ENCODE data around the gene HINT1. TPM values are rescaled to one million over a fixed set of nuclear protein-coding genes. Genes with fewer than 3 reads are reported as not detected.
"Not testable (repeated sequence)": the region's sequence is repeated elsewhere in the genome, so short reads cannot be mapped to it uniquely, and the experiment has no call there.

The HINT1 gene
- total RNA-seq, 2 donors from 2014 or later, result 121 to 328 TPM

DNA sequence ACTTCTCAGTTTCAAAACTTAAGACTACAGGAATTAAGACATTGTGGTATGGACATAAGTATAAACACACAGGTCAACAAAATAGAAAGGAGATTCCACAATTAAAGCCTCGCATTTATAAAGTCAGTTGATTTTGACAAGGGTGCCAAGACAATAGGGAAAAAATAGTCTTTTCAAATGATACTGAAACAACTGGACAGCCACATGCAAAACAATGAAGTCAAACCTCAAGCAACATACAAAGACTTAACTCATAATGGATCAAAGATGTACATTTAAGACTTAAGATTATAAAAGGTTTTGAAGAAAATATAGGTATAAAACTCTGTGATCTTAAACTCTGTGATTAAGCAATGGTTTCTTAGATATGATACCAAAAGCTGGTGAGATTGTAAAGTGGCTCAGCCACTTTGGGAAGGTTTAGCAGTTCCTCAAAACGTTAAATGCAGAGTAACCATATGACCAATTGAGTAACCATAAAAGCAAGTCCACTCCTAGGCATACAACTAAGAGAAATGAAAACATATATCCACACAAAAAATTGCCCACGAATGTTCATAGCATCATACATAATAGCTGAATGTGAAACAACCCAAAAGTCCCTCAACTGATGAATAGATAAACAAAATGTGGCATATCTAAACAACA, 22.0 kb downstream of the HINT1 start:
- DNase-seq (ENCODE audit: low spot score), result no peak
- Histone ChIP-seq H3K4me3 (no peak overlapping the region), H3K27me3 (replicated peaks; ENCODE audit: insufficient read depth) (no peaks in the 10 kb centered on the region), H3K27ac (no peak overlapping the region), H3K4me1 (replicated peaks) (no peaks in the 10 kb centered on the region), H3K36me3 (no peaks in the 10 kb centered on the region), H3K9me3 (no peaks in the 10 kb centered on the region)
- WGBS, result 55% methylated on average over 3 of the region's 3 CpGs
- TF ChIP-seq POLR2A (IDR thresholded peaks at IDR 0.05), result no peak
- TF ChIP-seq, protein P1, sequence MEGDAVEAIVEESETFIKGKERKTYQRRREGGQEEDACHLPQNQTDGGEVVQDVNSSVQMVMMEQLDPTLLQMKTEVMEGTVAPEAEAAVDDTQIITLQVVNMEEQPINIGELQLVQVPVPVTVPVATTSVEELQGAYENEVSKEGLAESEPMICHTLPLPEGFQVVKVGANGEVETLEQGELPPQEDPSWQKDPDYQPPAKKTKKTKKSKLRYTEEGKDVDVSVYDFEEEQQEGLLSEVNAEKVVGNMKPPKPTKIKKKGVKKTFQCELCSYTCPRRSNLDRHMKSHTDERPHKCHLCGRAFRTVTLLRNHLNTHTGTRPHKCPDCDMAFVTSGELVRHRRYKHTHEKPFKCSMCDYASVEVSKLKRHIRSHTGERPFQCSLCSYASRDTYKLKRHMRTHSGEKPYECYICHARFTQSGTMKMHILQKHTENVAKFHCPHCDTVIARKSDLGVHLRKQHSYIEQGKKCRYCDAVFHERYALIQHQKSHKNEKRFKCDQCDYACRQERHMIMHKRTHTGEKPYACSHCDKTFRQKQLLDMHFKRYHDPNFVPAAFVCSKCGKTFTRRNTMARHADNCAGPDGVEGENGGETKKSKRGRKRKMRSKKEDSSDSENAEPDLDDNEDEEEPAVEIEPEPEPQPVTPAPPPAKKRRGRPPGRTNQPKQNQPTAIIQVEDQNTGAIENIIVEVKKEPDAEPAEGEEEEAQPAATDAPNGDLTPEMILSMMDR (IDR thresholded peaks at IDR 0.05), result no peak
- no peak for TF ChIP-seq POLR2AphosphoS5 (IDR thresholded peaks at IDR 0.05)
- intact Hi-C loops (cut with DNase I), result no loop called here

DNA sequence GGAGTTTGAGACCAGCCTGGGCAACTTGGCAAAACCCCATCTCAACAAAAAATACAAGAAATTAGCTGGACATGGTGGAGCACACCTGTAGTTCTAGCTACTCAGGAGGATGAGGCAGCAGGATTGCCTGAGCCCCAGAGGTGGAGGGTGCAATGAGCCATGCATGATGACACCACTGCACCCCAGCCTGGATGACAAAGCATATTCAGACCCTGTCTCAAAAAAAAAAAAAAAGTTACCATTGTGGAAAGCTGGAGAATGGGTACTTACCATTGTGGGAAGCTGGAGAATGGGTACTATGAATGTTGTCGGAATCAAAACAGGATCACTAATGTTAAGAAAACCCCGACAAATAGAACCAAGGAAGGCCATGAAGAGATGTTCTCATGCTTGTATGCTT, 25.7 kb downstream of the HINT1 start:
- TF ChIP-seq, protein P1 (IDR thresholded peaks at IDR 0.05), result no peak
- TF ChIP-seq POLR2AphosphoS5 (IDR thresholded peaks at IDR 0.05) (no peak), POLR2A (IDR thresholded peaks at IDR 0.05) (no peak)
- intact Hi-C loops (cut with DNase I), result no loop called here
- 98% methylated on average over 2 of the region's 2 CpGs for WGBS
- no peak for DNase-seq (ENCODE audit: low spot score)
- Histone ChIP-seq H3K27me3 (replicated peaks; ENCODE audit: insufficient read depth) (no peaks in the 10 kb centered on the region), H3K36me3 (no peaks in the 10 kb centered on the region), H3K4me1 (replicated peaks) (no peaks in the 10 kb centered on the region), H3K4me3 (no peak overlapping the region), H3K27ac (no peak overlapping the region), H3K9me3 (no peaks in the 10 kb centered on the region)

DNA sequence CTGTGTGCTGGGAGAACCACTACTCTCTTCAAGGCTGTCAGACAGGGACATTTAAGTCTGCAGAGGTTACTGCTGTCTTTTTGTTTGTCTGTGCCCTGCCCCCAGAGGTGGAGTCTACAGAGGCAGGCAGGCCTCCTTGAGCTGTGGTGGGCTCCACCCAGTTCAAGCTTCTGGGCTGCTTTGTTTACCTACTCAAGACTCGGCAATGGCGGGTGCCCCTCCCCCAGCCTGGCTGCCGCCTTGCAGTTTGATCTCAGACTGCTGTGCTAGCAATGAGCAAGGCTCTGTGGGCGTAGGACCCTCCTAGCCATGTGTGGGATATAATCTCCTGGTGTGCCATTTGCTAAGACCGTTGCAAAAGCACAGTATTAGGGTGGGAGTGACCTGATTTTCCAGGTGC, 26.6 kb downstream of the HINT1 start:
- H3K27ac ChIP-seq; DNase-seq (ENCODE audit: low spot score); intact Hi-C loops (cut with DNase I); H3K36me3 ChIP-seq; H3K9me3 ChIP-seq; H3K27me3 ChIP-seq (replicated peaks; ENCODE audit: insufficient read depth); H3K4me1 ChIP-seq (replicated peaks); H3K4me3 ChIP-seq: not testable (repeated sequence)
- WGBS, result 89% methylated on average over 5 of the region's 5 CpGs

DNA sequence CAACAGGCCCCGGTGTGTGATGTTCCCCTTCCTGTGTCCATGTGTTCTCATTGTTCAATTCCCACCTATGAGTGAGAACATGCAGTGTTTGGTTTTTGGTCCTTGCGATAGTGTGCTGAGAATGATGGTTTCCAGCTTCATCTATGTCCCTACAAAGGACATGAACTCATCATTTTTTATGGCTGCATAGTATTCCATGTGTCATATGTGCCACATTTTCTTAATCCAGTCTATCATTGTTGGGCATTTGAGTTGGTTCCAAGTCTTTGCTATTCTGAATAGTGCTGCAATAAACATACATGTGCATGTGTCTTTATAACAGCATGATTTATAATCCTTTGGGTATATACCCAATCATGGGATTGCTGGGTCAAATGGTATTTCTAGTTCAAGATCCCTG, 32.0 kb downstream of the HINT1 start:
- intact Hi-C loops (cut with DNase I); H3K27ac ChIP-seq: not testable (repeated sequence)

DNA sequence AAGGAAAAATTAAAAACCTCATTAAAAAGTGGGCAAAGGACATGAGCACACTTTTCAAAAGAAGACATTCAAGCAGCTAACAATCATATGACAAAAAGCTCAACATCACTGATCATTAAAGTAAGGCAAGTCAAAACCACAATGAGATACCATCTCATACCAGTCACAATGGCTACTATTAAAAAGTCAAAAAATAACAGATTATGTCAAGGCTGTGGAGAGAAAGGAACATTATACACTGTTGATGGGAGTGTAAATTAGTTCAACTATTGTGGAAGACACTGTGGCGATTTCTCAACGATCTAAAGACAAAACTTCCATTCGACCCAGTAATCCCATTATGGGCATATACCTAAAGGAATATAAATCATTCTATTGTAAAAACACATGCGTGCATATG, 35.8 kb downstream of the HINT1 start:
- no peak for DNase-seq (ENCODE audit: low spot score)
- intact Hi-C loops (cut with DNase I), result no loop called here
- no peaks in the 10 kb centered on the region for H3K27me3 ChIP-seq (replicated peaks; ENCODE audit: insufficient read depth)
- H3K9me3 ChIP-seq, result no peaks in the 10 kb centered on the region
- H3K4me1 ChIP-seq (replicated peaks), result no peaks in the 10 kb centered on the region
- no peak overlapping the region for H3K4me3 ChIP-seq
- no peak overlapping the region for H3K27ac ChIP-seq
- H3K36me3 ChIP-seq, result no peaks in the 10 kb centered on the region
- TF ChIP-seq POLR2AphosphoS5 (IDR thresholded peaks at IDR 0.05) (no peak), POLR2A (IDR thresholded peaks at IDR 0.05) (no peak)
- TF ChIP-seq, protein P1 (IDR thresholded peaks at IDR 0.05), result no peak
- WGBS, result 38% methylated on average over 4 of the region's 4 CpGs

More for the DNA sequence above, 32.0 kb downstream of the HINT1 start:
- not testable (repeated sequence) for DNase-seq (ENCODE audit: low spot score); H3K4me3 ChIP-seq; H3K27me3 ChIP-seq (replicated peaks; ENCODE audit: insufficient read depth); H3K4me1 ChIP-seq (replicated peaks); H3K36me3 ChIP-seq; H3K9me3 ChIP-seq
- 92% methylated on average over 2 of the region's 2 CpGs for WGBS

DNA sequence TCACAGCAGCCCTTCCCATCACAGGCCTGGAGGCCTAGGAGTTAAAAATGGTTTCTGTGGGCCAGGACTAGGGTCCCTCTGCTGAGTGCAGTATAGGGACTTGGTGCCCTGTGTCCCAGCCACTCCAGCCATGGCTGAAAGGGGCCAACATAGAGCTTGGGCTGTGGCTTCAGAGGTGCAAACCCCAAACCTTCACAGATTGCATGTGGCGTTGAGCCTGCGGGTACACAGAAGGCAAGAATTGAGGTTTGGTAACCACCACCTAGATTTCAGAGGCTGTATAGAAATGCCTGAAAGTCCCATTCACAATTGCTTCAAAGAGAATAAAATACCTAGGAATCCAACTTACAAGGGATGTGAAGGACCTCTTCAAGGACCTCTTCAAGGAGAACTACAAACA, 37.8 kb downstream of the HINT1 start:
- WGBS, result 96% methylated on average over 2 of the region's 2 CpGs
- H3K27me3 ChIP-seq (replicated peaks; ENCODE audit: insufficient read depth); H3K4me1 ChIP-seq (replicated peaks); intact Hi-C loops (cut with DNase I); H3K36me3 ChIP-seq; H3K27ac ChIP-seq; DNase-seq (ENCODE audit: low spot score); H3K9me3 ChIP-seq; H3K4me3 ChIP-seq: not testable (repeated sequence)

Data from prostate gland (tissue), 2 donors.